ENCODE measurements around the gene DGKB. TPM values are rescaled to one million over a fixed set of nuclear protein-coding genes. Genes with fewer than 3 reads are reported as not detected.

DGKB gene
- polyA plus RNA-seq, 1 donor (not counting 4 experiments of a cell fraction or from before 2014, with no cell fraction given) = 0.01 TPM

GRCh38 chr7:14322724-14323123, 579.8 kb downstream of the DGKB start:
- DNase-seq (ENCODE audit: low read depth, low spot score) (no peak), FAIRE-seq (no peak)
- no peaks in the 10 kb centered on the region for H3K27me3 ChIP-seq (ENCODE audit: control insufficient read depth, extremely low read depth, insufficient read depth, low read length)
- no peaks in the 10 kb centered on the region for H4K20me1 ChIP-seq (ENCODE audit: control insufficient read depth, extremely low read depth, insufficient read depth, low read length)
- H3K9me1 ChIP-seq (ENCODE audit: control insufficient read depth, extremely low read depth, insufficient read depth, low read length) = no peaks in the 10 kb centered on the region
- no peaks in the 10 kb centered on the region for H3K79me2 ChIP-seq (ENCODE audit: control insufficient read depth, insufficient read depth, low read length)
- H3K9ac ChIP-seq (ENCODE audit: control insufficient read depth, extremely low read depth, insufficient read depth, low read length) = no peak overlapping the region
- H2AFZ ChIP-seq (ENCODE audit: control insufficient read depth, low read length) = no peak overlapping the region
- H3K4me3 ChIP-seq (ENCODE audit: control insufficient read depth in 2 of 3, extremely low read depth in 1 of 3, insufficient read depth in 2 of 3, low read depth in 1 of 3, low read length in 3 of 3) = no peak overlapping the region
- no peaks in the 10 kb centered on the region for H3K4me1 ChIP-seq (ENCODE audit: control insufficient read depth, extremely low read depth, insufficient read depth, low read length)
- no peak overlapping the region for H3K4me2 ChIP-seq (ENCODE audit: control insufficient read depth, extremely low read depth, insufficient read depth, low read depth, low read length)
- H3K9me3 ChIP-seq (ENCODE audit: control insufficient read depth, low read depth, low read length) = no peaks in the 10 kb centered on the region
- no peaks in the 10 kb centered on the region for H3K36me3 ChIP-seq (ENCODE audit: control insufficient read depth in 2 of 2, extremely low read depth in 1 of 2, insufficient read depth in 2 of 2, low read length in 2 of 2)
- dilution Hi-C loops (cut with MboI; ENCODE audit: extremely low pct_ligation_motif_present, low sequenced_read_pairs) = no loop called here
- H3K27ac ChIP-seq (ENCODE audit: control insufficient read depth, insufficient read depth, low read length) = no peak overlapping the region
- TF ChIP-seq CTCF (optimal IDR thresholded peaks at IDR 0.05 in 1 of 3, IDR thresholded peaks at IDR 0.05 in 1 of 3, conservative IDR thresholded peaks at IDR 0.05 in 1 of 3; ENCODE audit: extremely low read depth in 1 of 3, insufficient read depth in 2 of 3, low read length in 3 of 3) (no peak), EZH2 (IDR thresholded peaks at IDR 0.05; ENCODE audit: low read length) (no peak)

- TF ChIP-seq CTCF (optimal IDR thresholded peaks at IDR 0.05 in 1 of 3, IDR thresholded peaks at IDR 0.05 in 1 of 3, conservative IDR thresholded peaks at IDR 0.05 in 1 of 3; ENCODE audit: extremely low read depth in 1 of 3, insufficient read depth in 2 of 3, low read length in 3 of 3) (no peak), EZH2 (IDR thresholded peaks at IDR 0.05; ENCODE audit: low read length) (no peak)
- no peaks in the 10 kb centered on the region for H3K36me3 ChIP-seq (ENCODE audit: control insufficient read depth in 2 of 2, extremely low read depth in 1 of 2, insufficient read depth in 2 of 2, low read length in 2 of 2)
- H3K27ac ChIP-seq (ENCODE audit: control insufficient read depth, insufficient read depth, low read length) = no peak overlapping the region
- H3K9me1 ChIP-seq (ENCODE audit: control insufficient read depth, extremely low read depth, insufficient read depth, low read length) = no peaks in the 10 kb centered on the region
- dilution Hi-C loops (cut with MboI; ENCODE audit: extremely low pct_ligation_motif_present, low sequenced_read_pairs) = no loop called here
- FAIRE-seq (no peak), DNase-seq (ENCODE audit: low read depth, low spot score) (no peak)
- H3K4me3 ChIP-seq (ENCODE audit: control insufficient read depth in 2 of 3, extremely low read depth in 1 of 3, insufficient read depth in 2 of 3, low read depth in 1 of 3, low read length in 3 of 3) = no peak overlapping the region
- no peaks in the 10 kb centered on the region for H3K27me3 ChIP-seq (ENCODE audit: control insufficient read depth, extremely low read depth, insufficient read depth, low read length)
- H4K20me1 ChIP-seq (ENCODE audit: control insufficient read depth, extremely low read depth, insufficient read depth, low read length) = no peaks in the 10 kb centered on the region
- H2AFZ ChIP-seq (ENCODE audit: control insufficient read depth, low read length) = no peak overlapping the region
- no peaks in the 10 kb centered on the region for H3K9me3 ChIP-seq (ENCODE audit: control insufficient read depth, low read depth, low read length)
- H3K4me1 ChIP-seq (ENCODE audit: control insufficient read depth, extremely low read depth, insufficient read depth, low read length) = no peaks in the 10 kb centered on the region
- H3K79me2 ChIP-seq (ENCODE audit: control insufficient read depth, insufficient read depth, low read length) = no peaks in the 10 kb centered on the region
- no peak overlapping the region for H3K4me2 ChIP-seq (ENCODE audit: control insufficient read depth, extremely low read depth, insufficient read depth, low read depth, low read length)
- H3K9ac ChIP-seq (ENCODE audit: control insufficient read depth, extremely low read depth, insufficient read depth, low read length) = no peak overlapping the region
These were observed 580.6 kb downstream of the DGKB start for GRCh38 chr7:14321947-14322346.

Data from keratinocyte (primary cell).